DMS153 treated with DMSO at 0.1 percent for 48 hours (cell line): ENCODE data around the gene ACSS3.
"Not testable (repeated sequence)": the region's sequence is repeated elsewhere in the genome, so short reads cannot be mapped to it uniquely, and the experiment has no call there.

Experiments used
- DNase-seq: peaks from one replicate; lab custom pipeline; 2025; ENCODE audit not compliant: unreplicated experiment; lab: John Stamatoyannopoulos, UW

Gene ACSS3, protein sequence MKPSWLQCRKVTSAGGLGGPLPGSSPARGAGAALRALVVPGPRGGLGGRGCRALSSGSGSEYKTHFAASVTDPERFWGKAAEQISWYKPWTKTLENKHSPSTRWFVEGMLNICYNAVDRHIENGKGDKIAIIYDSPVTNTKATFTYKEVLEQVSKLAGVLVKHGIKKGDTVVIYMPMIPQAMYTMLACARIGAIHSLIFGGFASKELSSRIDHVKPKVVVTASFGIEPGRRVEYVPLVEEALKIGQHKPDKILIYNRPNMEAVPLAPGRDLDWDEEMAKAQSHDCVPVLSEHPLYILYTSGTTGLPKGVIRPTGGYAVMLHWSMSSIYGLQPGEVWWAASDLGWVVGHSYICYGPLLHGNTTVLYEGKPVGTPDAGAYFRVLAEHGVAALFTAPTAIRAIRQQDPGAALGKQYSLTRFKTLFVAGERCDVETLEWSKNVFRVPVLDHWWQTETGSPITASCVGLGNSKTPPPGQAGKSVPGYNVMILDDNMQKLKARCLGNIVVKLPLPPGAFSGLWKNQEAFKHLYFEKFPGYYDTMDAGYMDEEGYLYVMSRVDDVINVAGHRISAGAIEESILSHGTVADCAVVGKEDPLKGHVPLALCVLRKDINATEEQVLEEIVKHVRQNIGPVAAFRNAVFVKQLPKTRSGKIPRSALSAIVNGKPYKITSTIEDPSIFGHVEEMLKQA

DNA sequence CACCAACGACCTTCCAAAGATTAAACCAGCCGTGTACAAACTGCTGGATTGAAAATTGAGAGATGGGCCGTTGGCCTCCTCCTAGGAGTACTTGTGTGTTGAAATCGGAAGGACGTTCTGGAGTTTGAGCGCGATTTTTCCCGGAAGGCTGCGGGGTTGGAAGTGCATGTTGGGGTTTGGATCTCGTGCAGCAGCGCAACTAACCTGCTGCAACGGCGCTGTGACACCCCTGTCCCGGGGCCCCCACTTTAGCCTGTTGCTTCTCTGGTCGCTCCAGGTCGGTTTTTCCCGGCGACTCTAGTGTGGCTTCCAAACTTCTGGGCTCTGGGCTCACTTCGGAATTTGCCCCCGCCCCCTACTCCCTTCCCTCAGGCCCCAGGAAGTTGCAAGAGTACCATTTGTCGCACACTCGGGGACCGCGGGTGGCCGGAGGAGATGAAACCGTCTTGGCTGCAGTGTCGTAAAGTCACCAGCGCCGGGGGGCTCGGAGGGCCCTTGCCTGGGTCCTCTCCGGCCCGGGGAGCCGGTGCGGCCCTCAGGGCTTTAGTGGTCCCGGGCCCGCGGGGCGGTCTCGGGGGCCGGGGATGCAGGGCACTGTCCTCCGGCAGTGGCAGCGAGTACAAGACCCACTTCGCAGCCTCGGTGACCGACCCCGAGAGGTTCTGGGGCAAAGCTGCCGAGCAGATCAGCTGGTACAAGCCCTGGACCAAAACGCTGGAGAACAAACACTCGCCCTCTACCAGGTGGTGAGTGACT lies at the start of gene ACSS3:
Gene ACSS3 (plus strand): TSS at position 394 of the 756 bp plus-strand sequence. CDS start 42 bp downstream, at position 436.
- DNase-seq = no peak

DNA sequence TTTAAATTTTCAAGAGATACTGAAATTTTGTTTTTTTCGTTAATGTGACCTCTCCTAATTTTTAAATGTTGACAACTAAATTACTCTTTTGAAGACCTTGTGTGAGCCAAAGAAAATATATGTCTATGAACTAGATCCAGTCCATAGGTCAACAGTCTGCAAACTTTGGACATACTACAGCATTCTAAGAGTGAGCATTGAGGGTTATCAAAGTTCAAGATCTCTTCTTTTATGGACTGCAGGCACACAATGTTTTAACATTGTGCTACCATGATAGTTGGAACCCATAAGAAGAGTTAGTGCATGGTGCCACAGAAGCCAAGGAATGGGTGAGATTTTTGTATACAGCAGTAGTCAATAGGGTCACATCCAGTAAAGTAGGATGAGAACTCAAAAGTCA lies 43.0 kb upstream of the ACSS3 start:
- no peak for DNase-seq

DNA sequence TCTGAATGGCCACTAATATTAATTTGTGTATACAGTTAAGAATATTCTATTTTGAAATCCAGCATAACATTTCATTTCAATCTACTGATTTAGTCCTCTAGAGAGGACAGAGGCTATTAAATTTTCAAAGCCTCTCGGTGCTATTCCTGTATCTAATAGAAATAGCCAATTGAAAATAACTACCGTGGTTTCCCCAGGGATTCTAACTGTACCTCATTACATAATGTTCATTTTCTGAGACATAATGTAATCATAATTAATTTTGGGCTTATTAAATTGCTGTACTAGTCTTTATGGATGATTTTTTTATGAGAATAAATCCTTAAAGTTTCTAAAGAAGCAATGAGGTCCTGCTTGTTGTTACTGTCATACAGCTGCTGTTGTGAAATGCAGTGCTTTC lies 38.6 kb upstream of the ACSS3 start:
- DNase-seq = no peak

DNA sequence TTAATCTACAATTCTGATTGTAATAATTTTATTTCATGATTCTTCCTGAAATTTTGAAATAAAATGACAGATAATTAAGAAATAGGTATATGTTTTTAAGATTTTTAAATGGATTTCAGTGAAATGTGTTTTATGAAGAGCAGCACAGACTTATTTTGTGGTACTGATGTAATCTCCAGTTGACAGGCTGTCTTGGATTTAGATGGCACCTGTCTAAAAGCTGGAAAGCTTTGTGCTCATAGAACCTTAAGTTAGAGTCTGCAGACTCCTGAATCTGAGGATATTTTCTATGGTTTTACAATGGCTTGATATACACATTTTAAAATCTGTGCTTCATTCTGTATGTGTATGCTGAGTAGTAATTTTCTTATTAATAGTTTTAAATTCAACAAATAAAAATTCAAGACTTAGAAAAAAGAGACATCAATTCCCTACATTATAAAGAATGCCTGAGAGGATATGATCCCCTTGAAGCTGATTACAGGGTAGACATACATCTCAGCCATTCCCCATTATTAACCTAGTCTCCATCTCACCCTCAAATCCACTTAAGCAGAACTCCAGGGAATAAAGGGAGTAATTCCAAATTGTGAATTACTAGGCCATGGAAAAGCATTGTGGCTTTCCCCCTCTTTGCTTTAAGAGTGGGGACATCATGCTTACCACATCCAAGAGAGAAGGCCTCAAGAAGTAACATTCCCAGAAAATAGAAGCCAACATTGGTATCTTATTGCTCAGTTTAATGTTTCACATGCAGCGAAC lies 33.7 kb upstream of the ACSS3 start:
- no peak for DNase-seq

DNA sequence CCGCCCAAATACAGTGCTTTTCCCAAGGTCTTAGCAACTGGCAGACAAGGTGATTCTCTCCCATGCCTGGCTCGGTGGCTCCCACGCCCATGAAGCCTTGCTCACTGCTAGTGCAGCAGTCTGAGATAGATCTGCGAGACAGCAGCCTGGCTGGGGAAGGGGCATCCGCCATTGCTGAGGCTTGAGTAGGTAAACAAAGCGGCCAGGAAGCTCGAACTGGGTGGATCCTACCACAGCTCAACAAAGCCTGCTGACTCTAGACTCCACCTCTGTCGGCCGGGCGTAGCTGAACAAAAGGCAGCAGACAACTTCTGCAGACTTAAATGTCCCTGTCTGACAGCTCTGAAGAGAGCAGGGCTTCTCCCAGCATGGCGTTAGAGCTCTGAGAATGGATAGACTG lies 12.9 kb upstream of the ACSS3 start:
- DNase-seq = not testable (repeated sequence)

DNA sequence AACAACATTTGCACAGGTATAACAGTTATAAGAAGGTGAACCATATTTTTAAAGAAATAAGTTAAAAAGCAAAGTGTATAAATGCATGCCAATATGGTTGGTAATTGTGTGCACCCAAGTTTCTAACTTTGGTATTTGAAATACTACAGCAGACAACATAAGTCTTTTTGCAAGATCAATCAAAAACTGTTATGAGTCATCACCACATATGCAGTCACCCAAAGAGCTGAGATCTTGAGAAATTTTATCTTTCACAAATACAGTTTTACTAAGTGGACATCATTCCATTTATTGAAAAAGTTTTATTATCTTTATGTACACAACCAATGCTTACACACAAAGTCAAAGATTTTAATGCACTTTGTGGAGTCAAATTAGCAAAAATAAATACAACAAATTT lies 7.0 kb upstream of the ACSS3 start:
- DNase-seq = no peak

DNA sequence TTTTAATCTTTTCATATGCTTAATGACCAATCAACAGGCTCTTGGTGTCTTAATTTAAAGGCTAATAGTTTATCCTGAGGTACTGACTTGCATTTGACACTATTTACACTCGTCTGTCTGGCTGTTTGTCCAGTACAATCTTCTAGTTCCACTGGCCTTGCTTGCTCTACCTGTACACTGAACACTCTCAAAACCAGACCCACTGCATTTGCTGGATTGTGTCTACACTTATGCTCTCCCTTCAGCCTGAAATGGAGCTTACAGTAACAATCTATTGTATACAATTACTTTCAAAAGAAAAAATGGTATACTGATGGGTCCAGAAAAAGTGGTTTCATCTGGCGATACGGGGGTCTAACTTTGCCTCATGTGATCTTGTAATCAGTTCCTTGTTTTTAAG lies 2.3 kb upstream of the ACSS3 start:
- DNase-seq = no peak

DNA sequence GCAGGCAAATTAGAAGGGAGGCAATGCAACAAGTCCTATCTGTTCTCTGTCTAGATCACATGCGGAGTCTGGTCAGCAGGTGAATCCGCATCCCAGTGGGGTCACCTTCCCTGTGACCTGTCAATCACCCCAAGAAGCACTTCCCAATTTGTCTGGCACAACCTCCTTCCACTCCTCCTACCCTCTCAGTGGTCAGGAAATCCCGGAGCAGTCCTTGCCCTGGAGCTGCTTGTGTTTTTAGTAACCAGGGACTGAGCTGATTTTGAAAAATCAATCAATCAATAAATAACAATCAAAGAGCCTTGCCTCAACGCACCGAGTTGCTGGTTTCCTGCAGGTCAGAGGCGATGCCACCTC lies 572 bp upstream of the ACSS3 start:
- DNase-seq = no peak

DNA sequence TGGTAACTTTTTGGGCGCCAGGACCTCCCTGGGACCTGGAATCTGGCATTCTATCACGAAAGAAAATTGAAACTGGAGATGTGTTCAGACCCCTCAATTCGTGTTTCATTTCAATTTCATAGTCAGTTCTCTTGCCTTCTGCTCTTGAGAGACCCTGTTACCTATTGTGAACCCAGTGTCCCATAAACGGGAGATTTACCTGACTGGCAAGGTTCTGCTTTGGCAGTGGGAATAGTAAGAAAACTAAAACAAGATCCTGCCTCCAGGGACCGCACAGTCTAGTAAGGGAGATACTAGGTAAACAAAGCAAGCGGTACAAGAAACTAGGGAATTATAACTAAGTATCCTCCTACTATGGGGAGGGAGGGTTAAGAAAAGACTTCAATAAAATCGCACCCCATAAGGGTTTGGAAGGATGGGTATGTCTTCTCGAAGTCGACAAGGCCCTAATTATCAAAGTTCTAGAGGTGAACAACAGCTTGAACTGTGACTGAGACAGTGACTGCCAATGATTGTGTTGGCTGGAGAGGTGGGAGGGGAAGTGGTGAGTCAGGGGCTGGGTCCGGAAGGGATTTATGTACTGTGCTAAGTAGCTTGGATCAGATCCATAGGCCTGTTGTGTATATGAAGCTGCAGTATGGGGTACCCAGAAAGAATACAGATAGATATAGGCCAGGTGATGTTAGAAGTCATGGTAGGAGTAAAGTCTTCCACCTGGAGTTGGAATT lies 754 bp downstream of the ACSS3 start:
- DNase-seq = no peak

DNA sequence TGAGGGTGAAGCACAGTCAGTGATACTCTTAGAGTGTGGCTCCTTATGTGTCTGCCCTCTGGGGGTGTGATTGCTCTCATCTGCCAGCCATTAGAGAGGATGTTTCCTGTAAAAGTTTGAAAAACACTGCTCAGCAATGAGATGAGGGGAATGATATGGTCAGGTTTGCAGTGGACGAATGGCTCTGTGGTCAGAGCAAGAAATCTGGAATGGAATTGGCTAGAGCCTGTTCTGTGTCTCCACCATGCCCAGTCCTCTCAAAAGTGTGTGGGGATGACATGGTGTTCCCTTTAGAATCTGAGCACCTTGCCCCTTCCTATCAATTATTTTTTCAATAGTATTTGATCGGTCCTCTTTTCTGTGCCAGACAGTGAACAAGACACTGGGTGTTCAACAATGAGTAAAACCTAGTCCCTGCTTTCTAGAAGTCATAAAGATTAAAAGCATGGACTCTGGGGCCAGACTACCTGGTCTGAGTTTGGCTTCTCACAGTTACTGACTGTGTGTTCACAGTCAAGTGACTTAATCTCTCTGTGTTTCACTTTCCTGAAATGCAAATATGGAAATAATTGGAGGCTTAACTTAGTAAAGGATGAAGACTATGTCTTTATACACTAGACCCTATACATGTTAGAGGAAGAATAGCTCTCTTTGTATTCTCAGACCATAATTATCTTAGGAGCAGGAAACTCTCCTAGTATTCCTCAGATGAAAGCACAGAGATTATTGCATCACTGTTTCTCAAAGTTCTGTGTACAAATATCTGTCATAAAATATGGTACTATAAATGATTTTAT lies 1.6 kb downstream of the ACSS3 start:
- DNase-seq = no peak

DNA sequence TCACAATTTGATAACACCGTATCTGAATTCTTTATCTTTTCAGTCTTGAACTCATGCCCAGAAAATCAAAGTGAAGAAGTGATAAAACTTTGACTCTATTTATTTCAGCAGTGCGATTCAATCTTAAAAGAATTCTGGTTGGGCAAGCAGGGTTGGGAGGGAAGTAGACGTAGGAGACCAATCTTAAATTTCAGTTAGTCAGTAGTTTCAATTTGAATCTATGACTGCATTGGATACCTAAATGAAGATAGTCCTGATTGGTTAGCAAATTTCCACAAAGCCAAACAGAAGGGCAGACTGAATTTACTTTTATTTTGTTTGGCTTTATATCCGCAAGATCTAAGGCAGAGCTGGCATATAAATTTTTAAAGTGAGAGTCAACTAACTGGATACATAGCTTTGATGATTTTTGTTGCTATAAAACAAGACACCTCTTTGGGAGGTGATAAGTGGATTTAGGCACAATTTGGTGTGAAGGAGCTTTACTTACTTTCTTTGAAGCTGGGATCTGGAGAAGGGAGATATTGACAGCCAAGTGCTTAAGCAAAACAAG lies 2.6 kb downstream of the ACSS3 start:
- DNase-seq = no peak

DNA sequence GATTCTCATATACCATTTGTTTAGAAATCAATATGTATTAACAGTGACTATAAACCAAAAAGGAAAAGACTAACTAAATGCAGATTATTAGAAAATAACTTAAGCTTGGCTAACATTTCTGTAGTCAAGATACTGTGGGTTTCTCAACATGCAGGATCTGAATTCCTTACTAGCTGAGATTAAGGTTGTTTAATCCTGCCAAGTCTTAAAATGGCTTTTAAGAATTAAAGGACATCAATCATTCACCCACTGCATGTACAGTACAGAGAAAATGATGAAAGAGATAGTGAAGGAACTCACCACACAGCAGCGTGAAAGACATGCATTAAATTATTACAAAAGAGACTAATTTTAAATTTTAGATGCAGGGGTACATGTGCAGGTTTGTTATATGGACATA lies 3.8 kb downstream of the ACSS3 start:
- no peak for DNase-seq

DNA sequence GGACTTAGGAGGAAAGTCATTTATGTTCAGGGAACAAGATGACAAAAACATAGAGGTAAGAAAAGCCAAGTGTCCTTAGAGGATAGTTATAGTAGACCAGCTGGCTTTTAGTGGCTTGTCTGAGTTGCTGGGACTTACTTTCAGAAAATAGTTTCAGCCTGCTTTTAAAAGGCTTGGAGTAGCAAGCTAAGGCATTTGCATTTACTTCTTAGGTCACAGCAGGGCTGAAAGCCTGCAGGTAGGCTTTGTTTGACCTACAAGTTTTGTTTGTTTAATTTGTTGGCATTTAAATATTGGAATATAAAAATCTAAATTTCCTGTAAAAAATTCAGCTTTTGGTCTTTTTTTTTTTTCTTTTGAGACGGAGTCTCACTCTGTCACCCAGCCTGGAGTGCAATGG lies 5.1 kb downstream of the ACSS3 start:
- DNase-seq = no peak

DNA sequence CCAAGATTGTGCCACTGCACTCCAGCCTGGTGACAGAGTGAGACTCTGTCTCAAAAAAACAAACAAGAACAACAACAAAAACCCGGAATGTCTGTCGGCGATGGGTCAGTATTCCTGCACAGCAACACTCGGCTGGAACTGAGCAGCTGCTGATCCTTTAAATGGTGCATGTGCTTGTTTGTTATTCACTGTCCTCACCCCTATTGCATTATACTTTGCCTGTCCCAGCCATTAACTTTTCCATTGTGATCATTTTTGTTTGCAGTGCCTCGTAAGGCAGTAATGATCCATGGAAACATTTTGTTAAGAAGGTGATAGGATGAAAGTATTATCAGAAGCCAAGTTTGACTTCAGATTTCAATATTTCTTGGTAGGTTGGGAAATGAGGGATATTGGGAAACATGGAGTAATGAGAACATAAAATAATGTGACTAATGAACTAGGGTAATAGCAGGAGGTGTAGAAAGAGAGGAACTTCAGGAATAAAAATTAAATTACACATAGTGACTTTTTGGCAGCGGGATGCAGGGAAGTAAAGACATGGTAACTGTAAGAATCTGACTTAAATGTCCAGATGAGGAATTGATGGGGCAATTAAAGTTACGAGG lies 6.1 kb downstream of the ACSS3 start:
- DNase-seq = no peak

DNA sequence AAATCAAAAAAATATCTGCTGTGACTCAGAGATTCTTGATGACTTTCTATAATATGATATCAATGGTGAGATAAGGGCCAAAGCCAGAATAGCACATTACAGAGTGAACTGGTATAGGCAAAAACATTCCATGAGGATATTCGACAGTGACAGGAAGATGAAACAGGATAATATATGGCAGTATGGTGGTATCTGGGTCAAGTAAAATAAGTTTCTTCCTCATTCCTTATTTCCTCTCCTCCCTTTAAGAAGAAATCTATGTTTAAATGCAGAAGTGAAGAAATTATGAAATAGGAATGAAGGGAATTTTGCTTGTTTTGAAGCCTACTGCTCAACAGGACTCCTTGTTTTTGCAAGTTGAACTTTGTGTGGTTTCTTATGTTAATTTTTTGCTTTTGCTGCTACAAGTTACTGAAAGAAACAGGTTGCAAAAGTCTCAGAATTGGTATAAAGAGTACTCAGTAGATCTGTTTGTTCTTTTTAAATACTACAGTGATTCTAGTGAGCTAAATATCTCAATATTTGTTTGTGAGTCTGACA lies 7.0 kb downstream of the ACSS3 start:
- DNase-seq = no peak

DNA sequence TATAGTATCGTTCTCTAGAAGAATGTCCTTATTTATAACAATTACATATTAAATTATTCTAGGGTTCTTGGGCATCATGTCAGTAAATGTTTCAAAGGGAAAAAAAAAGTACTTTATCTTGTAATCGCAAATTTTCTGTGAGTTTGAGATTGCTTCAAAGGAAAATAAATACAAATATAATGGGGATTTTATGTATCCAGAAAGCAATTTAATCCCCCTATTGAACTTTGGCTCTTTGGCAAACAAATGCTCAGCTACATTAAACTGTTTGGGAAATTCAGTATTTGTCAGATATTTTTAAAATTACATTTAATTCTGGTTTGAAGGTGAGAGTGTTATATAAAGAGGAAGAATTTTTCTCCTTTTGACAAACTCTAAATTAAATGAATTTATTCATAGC lies 8.0 kb downstream of the ACSS3 start:
- DNase-seq = no peak

DNA sequence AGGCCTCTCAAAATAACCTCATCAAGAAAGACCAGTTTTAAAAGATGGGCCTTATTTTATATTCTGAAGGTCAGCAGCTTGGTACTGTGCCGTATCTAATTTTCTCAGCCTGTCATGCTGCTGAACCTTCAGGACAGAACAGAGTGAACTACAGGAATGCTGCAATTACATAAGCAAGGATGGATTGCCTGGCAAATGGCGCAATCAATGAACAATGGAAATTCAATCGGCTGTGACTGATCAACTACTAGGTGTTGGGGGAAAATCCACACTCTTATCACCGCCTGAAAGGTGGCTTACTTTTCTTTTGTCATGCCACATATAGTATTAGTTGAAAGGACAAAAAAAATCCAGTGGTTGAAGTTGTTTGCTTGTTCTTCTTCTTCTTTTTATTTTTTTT lies 8.5 kb downstream of the ACSS3 start:
- DNase-seq = no peak

DNA sequence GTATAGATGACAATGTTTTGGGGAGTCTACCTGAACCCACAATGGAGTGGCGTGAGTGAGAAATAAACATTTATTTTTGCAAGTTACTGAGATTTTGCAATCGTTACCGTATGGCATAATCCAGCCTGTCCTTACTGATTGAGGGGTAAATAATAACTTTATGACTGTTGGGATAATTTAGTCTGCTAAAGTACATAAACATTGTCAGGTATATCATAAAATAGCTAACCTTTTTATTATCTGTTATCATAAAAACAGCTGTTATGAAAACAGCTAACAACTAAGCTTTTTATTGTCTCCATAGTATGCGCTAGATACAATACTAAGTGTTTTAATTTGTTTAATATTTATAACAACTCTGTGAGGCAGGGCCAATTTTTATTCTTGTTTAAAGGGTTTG lies 10.3 kb downstream of the ACSS3 start:
- DNase-seq = no peak

DNA sequence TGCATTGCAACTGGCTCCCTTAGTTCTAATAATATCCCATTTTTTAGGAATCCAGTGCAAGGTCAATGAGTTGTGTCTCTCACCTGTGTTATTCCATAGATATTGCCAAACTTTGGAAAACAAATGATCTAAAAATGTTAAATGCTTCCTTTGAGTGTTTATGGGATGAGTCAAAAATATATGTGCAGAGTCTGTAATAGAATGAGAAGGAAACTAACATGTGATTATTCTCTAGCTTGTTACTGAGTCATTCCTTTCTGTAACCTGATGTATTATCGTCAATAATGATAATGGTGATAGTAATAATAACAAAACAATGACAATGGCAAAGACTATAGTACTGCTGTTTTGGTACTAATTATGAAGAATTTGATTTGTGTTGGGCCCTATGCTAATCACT lies 11.5 kb downstream of the ACSS3 start:
- DNase-seq = no peak
